CD4-positive, CD25-positive, alpha-beta regulatory T cell (primary cell): Measurements from ENCODE around the gene AUTS2. TPM values are rescaled to one million over a fixed set of nuclear protein-coding genes. Genes with fewer than 3 reads are reported as not detected.

Experiments used
- ATAC-seq, 2 donors: fragments of 150-1000 bp; cut with Tn5 transposase; one replicate each; pipeline ENCODE4 v1.10.0; 2021; ENCODE audit warnings: low read depth in 2 of 2, moderate number of reproducible peaks in 2 of 2, moderate library complexity in 1 of 2
- DNase-seq, 3 donors: peaks; one replicate each; pipeline versions ENCODE4 v3.0.0 to v3.0.0-alpha.2; 2012 to 2022; ENCODE audit warnings: mixed read lengths in 1 of 3
- H3K27ac ChIP-seq: one replicate; pipeline ENCODE4 v1.7.0; 2013; ENCODE audit warnings: mild to moderate bottlenecking, low read length; ENCODE audit not compliant: insufficient read depth, poor library complexity, severe bottlenecking
- H3K27me3 ChIP-seq: one replicate; pipeline ENCODE4 v1.7.0; 2013; ENCODE audit warnings: low read length; ENCODE audit not compliant: control insufficient read depth, insufficient read depth
- H3K36me3 ChIP-seq: one replicate; pipeline ENCODE4 v1.7.0; 2013; ENCODE audit warnings: mild to moderate bottlenecking, low read length, moderate library complexity; ENCODE audit not compliant: control insufficient read depth, insufficient read depth
- H3K4me1 ChIP-seq: 2 replicates; pipeline ENCODE4 v1.7.0; 2013; ENCODE audit warnings: mild to moderate bottlenecking, low read length; ENCODE audit not compliant: insufficient read depth, control insufficient read depth, poor library complexity, severe bottlenecking
- H3K4me3 ChIP-seq: one replicate; pipeline ENCODE4 v1.7.0; 2013; ENCODE audit warnings: low read depth, mild to moderate bottlenecking, low read length, moderate library complexity
- H3K9me3 ChIP-seq, 2 experiments: 1 replicate in 1 of 2; 2 replicates in 1 of 2; pipeline ENCODE4 v1.7.0; 2013; ENCODE audit warnings: low read length in 2 of 2, mild to moderate bottlenecking in 1 of 2, moderate library complexity in 1 of 2; ENCODE audit not compliant: control insufficient read depth in 2 of 2
- H3K27ac Mint-ChIP-seq, 3 donors: one replicate each; pipeline ENCODE4 v1.8.0; 2020 to 2022; ENCODE audit warnings: mild to moderate bottlenecking in 3 of 3, mixed read lengths in 3 of 3, moderate library complexity in 2 of 3
- H3K27me3 Mint-ChIP-seq: one replicate; pipeline ENCODE4 v1.8.0; 2022; ENCODE audit warnings: mild to moderate bottlenecking, mixed read lengths
- H3K36me3 Mint-ChIP-seq: one replicate; pipeline ENCODE4 v1.8.0; 2020; ENCODE audit warnings: mixed read lengths
- H3K4me1 Mint-ChIP-seq, 4 donors: one replicate each; pipeline ENCODE4 v1.8.0; 2020 to 2022; ENCODE audit warnings: mixed read lengths in 4 of 4, mild to moderate bottlenecking in 1 of 4
- H3K4me3 Mint-ChIP-seq, 4 donors: one replicate each; pipeline ENCODE4 v1.8.0; 2020 to 2022; ENCODE audit warnings: mild to moderate bottlenecking in 4 of 4, mixed read lengths in 4 of 4, moderate library complexity in 3 of 4
- H3K9me3 Mint-ChIP-seq, 7 donors: one replicate each; pipeline ENCODE4 v1.8.0; 2020 to 2022; ENCODE audit warnings: mixed read lengths in 7 of 7, mild to moderate bottlenecking in 3 of 7, moderate library complexity in 2 of 7
- polyA plus RNA-seq, 4 donors: library from polyadenylated mRNA; unstranded; fragments of 300-500 nt; fragmentation: Illumina TruSeq; gene quantifications; one replicate each; pipeline ENCODE4 v1.2.3, GENCODE V29; 2021
- total RNA-seq: library from RNA; stranded (reverse); gene quantifications from one replicate; pipeline ENCODE4 v1.2.3, GENCODE V29; 2022

The AUTS2 gene
- total and polyA plus RNA-seq, 5 donors from 2014 or later: 0.47 to 32.4 (median 0.74) TPM

DNA sequence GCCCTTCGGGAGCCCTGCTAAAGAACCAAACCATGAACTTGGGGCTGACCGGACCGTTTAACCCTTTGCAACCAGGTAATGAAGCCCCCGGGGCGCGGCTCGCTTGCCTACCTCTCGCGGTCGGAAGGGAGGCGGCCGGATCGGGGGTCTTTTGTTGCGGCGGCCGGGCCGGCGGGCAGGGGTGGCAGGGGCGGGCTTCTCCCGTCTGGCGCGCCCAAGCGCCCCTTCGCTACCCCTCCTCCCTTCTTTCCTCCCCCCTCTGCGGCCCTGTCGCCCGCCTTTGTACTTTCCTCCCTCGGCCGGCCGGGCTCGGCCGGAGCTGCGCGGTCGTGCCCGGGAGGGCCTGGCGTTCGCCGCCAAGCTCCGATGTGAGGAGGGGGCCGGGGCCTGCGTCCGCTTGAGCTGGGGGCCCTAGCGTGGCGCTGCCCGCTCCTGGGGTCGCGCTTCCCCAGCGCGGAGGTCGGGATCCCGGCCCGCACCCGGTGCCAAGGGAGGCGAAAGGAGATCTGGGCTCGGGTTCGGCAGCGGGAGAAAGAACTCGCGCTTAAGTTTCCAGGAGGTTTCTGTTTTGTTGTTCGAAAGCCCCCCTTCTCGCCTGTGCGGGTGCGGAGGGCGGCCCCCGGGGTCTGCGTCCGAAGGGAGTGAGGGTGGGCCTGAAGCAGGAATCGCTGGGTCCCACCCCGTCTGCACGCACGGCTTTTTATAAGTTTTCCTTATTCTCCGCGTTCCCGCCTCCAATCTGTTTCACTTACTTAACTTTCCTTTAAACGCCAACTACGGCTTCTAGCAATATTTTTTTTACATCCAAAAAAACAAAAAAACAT lies 1096.9 kb downstream of the AUTS2 start:
- H3K4me1 ChIP-seq: peaks cover 9% of the 10 kb centered on the region
- no peak overlapping the region for H3K27ac Mint-ChIP-seq
- DNase-seq: no peak
- H3K4me3 Mint-ChIP-seq: peak overlapping the region; percentile 82 to 91 (median 88)
- no peaks in the 10 kb centered on the region for H3K9me3 ChIP-seq
- H3K27me3 ChIP-seq: peaks cover 13% of the 10 kb centered on the region
- no peaks in the 10 kb centered on the region for H3K36me3 Mint-ChIP-seq
- no peaks in the 10 kb centered on the region for H3K36me3 ChIP-seq
- ATAC-seq: no peak
- peaks cover 33% of the 10 kb centered on the region for H3K27me3 Mint-ChIP-seq
- peaks cover 0 to 15% (median 9%) of the 10 kb centered on the region in 4 donors for H3K4me1 Mint-ChIP-seq
- no peak overlapping the region for H3K27ac ChIP-seq
- H3K9me3 Mint-ChIP-seq: peaks cover 0 to 4% (median 0%) of the 10 kb centered on the region in 7 donors
- H3K4me3 ChIP-seq: peak overlapping the region; percentile 37

DNA sequence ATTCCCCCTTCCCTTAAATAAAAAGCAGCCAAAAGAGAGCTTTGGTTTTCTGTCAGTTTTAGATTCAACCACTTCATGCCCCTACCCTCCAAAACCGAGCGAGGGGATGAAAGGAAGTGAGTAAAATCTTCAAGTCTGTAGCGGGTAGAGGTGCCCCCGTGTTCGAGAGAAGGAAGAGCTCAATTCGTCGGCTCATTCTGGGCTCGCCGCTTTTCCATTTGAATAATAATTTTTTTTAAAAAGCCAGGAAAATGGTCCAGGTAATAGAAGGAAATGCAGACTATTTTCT lies 1097.5 kb downstream of the AUTS2 start:
- Mint-ChIP-seq H3K4me3 (peak overlapping the region; percentile 82 to 91 (median 88)), H3K4me1 (peaks cover 0 to 15% (median 9%) of the 10 kb centered on the region in 4 donors), H3K36me3 (no peaks in the 10 kb centered on the region), H3K27me3 (peaks cover 33% of the 10 kb centered on the region), H3K27ac (no peak overlapping the region), H3K9me3 (peaks cover 0 to 3% (median 0%) of the 10 kb centered on the region in 7 donors)
- DNase-seq (no peak), ATAC-seq (no peak)
- Histone ChIP-seq H3K4me3 (peak overlapping the region; percentile 37), H3K4me1 (peaks cover 9% of the 10 kb centered on the region), H3K27ac (no peak overlapping the region), H3K27me3 (peaks cover 13% of the 10 kb centered on the region), H3K9me3 (no peaks in the 10 kb centered on the region), H3K36me3 (no peaks in the 10 kb centered on the region)

DNA sequence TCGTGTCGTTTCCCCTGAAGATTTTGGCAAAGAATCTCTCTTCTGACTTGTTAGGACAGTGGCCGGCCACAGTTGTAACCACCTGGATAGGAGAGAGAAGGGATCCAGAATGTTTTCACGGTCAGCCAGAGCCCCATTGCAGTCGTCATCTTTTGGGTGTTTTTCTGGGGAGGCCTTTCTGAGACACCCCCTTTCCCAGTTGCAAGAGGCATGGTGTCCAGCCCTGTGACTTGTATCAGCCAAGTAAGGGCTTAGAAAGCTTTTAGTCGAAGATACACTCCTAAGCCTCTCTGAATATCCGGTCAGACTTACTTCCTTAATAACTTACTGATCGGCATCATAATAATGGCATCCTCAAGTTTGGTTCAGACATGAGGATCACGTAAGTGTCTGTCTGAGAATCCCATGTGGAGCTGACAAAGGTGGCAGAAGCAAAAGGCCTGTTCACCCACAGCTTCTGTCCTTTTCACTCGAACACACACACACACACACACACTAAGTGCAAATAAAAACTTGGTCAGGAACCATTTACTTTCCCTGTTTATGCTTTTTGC lies 1098.0 kb downstream of the AUTS2 start:
- ATAC-seq (no peak), DNase-seq (no peak)
- no peaks in the 10 kb centered on the region for H3K36me3 ChIP-seq
- peaks cover 13% of the 10 kb centered on the region for H3K27me3 ChIP-seq
- H3K9me3 ChIP-seq: no peaks in the 10 kb centered on the region
- H3K9me3 Mint-ChIP-seq: peaks cover 0 to 3% (median 0%) of the 10 kb centered on the region in 7 donors
- peak overlapping the region; percentile 37 for H3K4me3 ChIP-seq
- no peaks in the 10 kb centered on the region for H3K36me3 Mint-ChIP-seq
- H3K4me1 ChIP-seq: peaks cover 9% of the 10 kb centered on the region
- peaks cover 32% of the 10 kb centered on the region for H3K27me3 Mint-ChIP-seq
- no peak overlapping the region for H3K27ac Mint-ChIP-seq
- peaks cover 0 to 15% (median 9%) of the 10 kb centered on the region in 4 donors for H3K4me1 Mint-ChIP-seq
- H3K27ac ChIP-seq: no peak overlapping the region
- H3K4me3 Mint-ChIP-seq: peak overlapping the region in 3 of 4 donors; percentile 82 to 91 (median 84)

DNA sequence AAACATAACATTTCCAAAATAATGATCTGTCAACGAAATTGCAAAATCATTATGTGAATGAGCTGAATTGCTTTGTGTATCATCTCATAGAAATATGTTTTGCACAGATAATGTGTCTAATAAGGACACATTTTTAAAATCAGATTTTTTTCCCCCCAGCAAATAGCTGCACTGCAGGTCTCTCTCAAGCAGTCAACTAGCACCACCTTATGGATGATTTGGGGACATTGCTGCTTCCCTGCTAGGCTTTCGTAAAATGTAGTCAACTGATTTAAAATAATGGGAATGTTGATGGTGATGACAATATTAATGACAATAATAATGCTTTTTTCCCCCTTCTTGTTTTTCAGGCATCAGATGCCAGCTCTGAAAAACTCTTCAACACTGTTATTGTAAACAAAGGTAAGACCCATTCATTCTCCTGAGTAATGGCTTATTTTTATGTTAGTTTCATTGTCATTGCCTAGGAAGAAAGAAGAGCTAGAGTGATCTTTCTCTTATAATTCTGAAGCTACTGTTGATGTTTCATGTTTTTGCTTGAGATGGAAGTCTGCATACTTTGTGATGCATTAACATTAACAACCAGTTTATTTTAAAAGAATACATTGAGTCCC lies 1100.1 kb downstream of the AUTS2 start:
- Histone ChIP-seq H3K4me3 (no peak overlapping the region), H3K27me3 (peaks cover 13% of the 10 kb centered on the region), H3K4me1 (peaks cover 9% of the 10 kb centered on the region), H3K9me3 (no peaks in the 10 kb centered on the region), H3K27ac (no peak overlapping the region), H3K36me3 (no peaks in the 10 kb centered on the region)
- Mint-ChIP-seq H3K4me1 (peaks cover 0 to 13% (median 7%) of the 10 kb centered on the region in 4 donors), H3K27ac (no peak overlapping the region), H3K9me3 (peaks cover 0 to 3% (median 0%) of the 10 kb centered on the region in 7 donors), H3K27me3 (peaks cover 28% of the 10 kb centered on the region), H3K4me3 (peak overlapping the region in 1 of 4 donors; percentile 47), H3K36me3 (no peaks in the 10 kb centered on the region)
- ATAC-seq (no peak), DNase-seq (peak in 2 of 3 donors; percentile 12 to 31)

DNA sequence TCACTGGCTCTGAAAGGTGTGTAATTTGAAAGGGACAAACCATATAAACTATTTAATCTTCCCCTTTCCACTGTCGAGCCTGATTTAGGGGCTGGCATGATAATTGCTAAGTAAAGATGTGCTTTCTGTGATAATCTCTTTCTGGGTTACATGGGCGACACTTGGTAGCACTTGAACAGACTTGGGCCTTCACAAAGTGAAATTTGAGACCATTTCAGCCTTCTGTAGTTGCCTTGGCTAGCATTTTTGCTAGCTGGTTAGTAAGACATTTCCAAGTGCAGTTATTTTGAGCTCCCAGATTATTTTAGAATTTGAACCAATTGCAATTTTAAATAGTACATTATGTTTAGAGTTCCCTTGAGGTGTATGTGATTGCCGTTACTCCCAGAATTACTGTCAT lies 1101.0 kb downstream of the AUTS2 start:
- no peak overlapping the region for H3K4me3 ChIP-seq
- H3K36me3 ChIP-seq: no peaks in the 10 kb centered on the region
- Mint-ChIP-seq H3K4me3 (no peak overlapping the region), H3K4me1 (peaks cover 0 to 13% (median 6%) of the 10 kb centered on the region in 4 donors), H3K27ac (no peak overlapping the region), H3K27me3 (peaks cover 28% of the 10 kb centered on the region), H3K9me3 (peaks cover 0 to 3% (median 0%) of the 10 kb centered on the region in 7 donors), H3K36me3 (no peaks in the 10 kb centered on the region)
- peaks cover 13% of the 10 kb centered on the region for H3K27me3 ChIP-seq
- peaks cover 9% of the 10 kb centered on the region for H3K4me1 ChIP-seq
- H3K9me3 ChIP-seq: no peaks in the 10 kb centered on the region
- no peak overlapping the region for H3K27ac ChIP-seq
- DNase-seq (no peak), ATAC-seq (no peak)

DNA sequence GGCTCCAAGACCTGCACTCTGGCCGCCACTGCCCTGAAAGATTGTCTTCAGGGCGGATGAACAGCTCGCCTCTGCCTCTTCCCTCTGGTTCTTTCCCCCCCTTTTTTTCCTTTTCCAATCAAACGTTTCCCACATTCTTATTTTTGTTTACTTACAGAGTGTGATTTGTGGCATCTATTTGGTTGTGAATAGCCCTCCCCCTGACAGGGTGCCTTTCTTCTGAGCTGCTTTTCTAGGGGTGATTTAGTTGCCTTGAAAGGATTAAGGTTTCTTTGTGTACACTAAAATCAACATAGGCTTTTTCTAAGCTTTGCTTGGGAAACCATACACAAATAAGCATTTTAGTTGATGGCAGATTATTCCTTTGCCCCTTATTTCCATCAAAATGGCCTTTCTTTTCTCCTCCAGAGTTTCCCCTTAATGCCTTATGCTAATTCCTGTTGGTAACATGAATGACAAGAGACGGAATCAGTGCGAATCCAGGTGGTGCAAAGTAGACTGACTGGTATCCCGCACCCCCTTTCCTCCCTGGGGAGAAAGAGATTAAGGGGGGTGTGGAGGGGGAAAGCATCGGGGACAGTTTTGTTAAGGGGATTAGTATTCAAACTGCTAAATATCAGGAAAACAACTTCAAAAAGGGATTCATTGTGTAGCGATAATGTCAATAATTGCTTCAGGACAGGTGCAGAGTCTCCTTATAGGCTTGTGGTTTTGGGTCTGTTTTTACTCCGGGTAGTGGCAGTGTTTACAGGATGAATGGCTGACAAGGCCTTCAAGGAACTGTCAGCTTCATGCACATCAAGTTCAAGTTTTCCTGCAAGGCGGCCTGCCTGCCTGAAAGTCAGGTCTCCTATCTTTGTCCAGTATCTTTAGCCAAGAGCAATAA lies 1102.0 kb downstream of the AUTS2 start:
- Histone ChIP-seq H3K36me3 (no peaks in the 10 kb centered on the region), H3K27me3 (peaks cover 13% of the 10 kb centered on the region), H3K4me1 (peaks cover 2% of the 10 kb centered on the region), H3K4me3 (no peak overlapping the region), H3K9me3 (no peaks in the 10 kb centered on the region), H3K27ac (no peak overlapping the region)
- Mint-ChIP-seq H3K9me3 (peaks cover 0 to 3% (median 0%) of the 10 kb centered on the region in 7 donors), H3K36me3 (no peaks in the 10 kb centered on the region), H3K4me3 (no peak overlapping the region), H3K27ac (no peak overlapping the region), H3K4me1 (peaks cover 0 to 13% (median 6%) of the 10 kb centered on the region in 4 donors), H3K27me3 (peaks cover 26% of the 10 kb centered on the region)
- DNase-seq: no peak
- ATAC-seq: no peak

DNA sequence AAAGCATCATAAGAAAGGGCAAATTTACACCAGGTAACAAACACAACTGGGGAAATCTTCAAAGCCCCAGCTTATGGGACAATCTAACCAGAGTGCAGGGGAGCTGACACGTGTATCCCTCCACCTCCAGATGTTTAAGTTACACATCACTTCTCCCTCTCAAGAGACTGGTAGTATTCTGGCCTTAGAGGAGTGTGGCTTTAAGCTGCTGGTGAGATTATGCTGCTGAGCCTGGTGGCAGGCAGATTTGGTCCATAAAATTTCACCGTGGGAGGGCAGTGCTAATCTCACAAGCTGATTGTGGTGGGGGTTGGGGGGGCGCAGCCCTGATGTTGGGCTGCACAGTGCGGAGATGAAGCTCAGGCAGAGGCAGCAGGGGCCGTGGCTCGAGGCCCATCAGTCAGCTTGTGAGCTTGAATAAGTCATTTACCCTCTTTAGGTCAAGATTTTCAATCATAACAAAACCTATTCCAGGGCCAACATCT lies 1102.7 kb downstream of the AUTS2 start:
- Mint-ChIP-seq H3K27ac (no peak overlapping the region), H3K9me3 (peaks cover 0 to 3% (median 0%) of the 10 kb centered on the region in 7 donors), H3K36me3 (no peaks in the 10 kb centered on the region), H3K4me3 (no peak overlapping the region), H3K4me1 (peaks cover 0 to 7% (median 0%) of the 10 kb centered on the region in 4 donors), H3K27me3 (peaks cover 20% of the 10 kb centered on the region)
- peaks cover 11% of the 10 kb centered on the region for H3K27me3 ChIP-seq
- H3K36me3 ChIP-seq: no peaks in the 10 kb centered on the region
- ATAC-seq (no peak), DNase-seq (no peak)
- no peak overlapping the region for H3K4me3 ChIP-seq
- no peaks in the 10 kb centered on the region for H3K4me1 ChIP-seq
- H3K9me3 ChIP-seq: no peaks in the 10 kb centered on the region
- H3K27ac ChIP-seq: no peak overlapping the region
